Erythroblast (primary cell): ENCODE data around the gene MAST2.
"Not testable (repeated sequence)": the region's sequence is repeated elsewhere in the genome, so short reads cannot be mapped to it uniquely, and the experiment has no call there.

ENCODE experiments used
- DNase-seq, 2 experiments: peaks; one replicate each; lab custom pipeline; 2025; lab: John Stamatoyannopoulos, UW
- GATA1 ChIP-seq: IDR thresholded peaks from 2 replicates; pipeline ENCODE4 v1.6.1; 2011; ENCODE audit warnings: low read depth, mild to moderate bottlenecking, control low read depth, low read length, moderate library complexity
- POLR2A ChIP-seq: IDR thresholded peaks from 2 replicates; pipeline ENCODE4 v1.6.1; 2011; ENCODE audit warnings: mild to moderate bottlenecking, low read length

MAST2 gene

DNA sequence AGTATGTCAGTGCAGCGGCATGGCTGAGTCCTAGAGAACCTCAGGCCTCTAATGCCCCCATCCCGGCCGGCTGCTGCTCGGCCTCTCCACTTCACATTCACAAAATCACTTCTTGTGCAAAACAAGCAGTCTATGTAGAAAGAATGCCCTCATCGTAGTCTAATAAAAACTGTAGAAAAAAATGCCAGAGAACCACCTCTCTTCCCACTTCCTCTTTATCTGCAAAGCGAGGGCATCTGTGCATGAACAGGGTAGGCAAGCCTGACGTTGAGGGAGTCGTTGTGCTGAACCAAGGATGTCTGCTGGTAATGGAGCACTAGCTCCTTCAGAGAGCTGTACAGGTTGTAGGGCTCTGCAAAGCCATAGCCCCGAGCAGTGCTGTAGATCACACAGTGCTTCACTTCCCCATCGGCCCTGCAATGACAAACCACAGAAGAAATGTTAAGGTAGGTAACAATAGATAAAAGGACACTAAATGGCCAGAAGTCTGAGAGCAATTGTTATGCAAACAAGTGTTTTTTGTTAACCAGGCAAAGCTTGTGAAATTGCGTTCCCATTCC is 240.1 kb downstream of the MAST2 start:
- TF ChIP-seq POLR2A (no peak), GATA1 (no peak)
- no peak for DNase-seq

DNA sequence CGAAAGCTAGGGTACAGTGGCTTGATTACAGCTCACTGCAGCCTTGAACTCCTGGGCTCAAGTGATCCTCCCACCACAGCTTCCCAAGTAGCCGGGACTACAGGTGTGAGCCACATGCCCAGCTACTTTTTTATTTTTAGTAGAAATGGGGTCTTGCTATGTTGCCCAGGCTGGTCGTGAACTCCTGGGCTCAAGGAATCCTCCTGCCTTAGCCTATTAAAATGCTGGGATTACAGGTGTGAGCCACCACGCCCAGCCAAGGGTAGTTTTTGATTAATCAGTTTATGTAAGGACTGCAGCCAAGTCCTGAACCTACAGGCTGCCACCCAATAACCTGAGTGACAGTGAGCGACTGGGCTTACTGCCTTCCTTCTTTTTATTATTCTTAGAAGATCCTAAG is 240.7 kb downstream of the MAST2 start:
- TF ChIP-seq POLR2A: no peak
- TF ChIP-seq GATA1: no peak
- DNase-seq: no peak

DNA sequence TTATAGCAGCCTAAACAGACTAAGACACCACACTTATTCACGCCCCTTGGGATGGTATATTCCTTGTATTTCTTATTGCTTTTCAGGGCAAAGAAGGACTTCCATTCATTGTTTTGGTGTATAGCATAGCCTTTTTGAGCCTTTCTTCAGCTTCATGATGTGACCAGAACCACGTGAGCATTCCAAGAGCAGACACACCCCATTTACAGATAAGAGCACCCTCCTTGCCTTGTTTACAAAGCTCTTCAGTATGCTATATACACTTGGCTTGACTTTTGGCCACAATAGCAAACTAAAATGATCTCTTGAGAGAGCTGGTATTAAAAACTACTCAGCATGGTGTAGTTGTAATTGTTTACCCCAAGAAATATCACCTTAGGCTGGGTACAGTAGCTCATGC is 250.3 kb downstream of the MAST2 start:
- peak; percentile 60 to 61 for DNase-seq
- TF ChIP-seq POLR2A (no peak), GATA1 (no peak)

DNA sequence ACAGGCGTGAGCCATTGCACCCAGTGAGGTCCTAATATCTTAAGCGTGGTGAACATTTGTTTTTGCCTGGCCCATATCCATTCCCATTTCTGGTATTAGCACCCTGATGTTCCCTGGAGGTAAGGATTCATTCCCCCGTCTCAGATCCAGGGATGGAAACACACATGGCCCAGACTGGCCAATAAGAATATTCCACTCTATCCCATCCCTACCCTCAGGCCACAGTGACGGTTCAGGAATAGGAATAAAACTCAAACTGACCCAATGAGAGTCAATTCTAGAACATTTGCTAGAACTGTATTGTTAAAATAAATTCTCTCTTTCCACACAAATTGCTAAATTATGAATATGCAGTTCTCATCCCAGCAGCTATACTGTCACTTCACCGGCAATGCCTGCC is 252.9 kb downstream of the MAST2 start:
- TF ChIP-seq POLR2A (no peak), GATA1 (no peak)
- DNase-seq: no peak

DNA sequence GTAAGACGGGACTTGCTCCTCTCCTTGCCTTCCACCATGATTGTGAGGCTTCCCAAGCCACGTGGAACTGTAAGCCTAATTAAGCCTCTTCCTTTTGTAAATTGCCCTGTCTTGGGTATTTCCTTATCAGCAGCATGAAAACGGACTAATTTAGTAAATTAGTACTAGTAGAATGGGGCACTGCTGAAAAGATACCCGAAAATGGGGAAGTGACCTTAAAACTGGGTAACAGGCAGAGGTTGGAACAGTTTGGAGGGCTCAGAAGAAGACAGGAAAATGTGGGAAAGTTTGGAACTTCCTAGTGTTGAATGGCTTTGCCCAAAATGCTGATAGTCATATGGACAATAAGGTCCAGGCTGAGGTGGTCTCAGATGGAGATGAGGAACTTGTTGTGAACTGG is 253.8 kb downstream of the MAST2 start:
- DNase-seq: not testable (repeated sequence)

DNA sequence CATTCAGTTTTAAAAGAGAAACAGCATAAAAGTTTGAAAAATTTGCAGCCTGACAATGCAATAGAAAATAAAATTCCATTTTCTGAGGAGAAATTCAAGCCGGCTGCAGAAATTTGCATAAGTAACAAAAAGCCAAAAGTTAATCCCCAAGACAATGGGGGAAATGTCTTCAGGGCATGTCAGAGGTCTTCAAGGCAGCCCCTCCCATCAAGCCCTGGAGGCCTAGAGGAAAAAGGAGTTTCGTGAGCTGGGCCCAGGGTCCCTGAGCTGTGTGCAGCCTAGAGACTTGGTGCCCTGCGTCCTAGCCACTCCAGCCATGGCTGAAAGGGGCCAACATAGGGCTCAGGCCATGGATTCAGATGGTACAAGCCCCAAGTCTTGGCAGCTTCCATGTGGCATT is 254.4 kb downstream of the MAST2 start:
- DNase-seq: no peak
- TF ChIP-seq GATA1 (no peak), POLR2A (no peak)

DNA sequence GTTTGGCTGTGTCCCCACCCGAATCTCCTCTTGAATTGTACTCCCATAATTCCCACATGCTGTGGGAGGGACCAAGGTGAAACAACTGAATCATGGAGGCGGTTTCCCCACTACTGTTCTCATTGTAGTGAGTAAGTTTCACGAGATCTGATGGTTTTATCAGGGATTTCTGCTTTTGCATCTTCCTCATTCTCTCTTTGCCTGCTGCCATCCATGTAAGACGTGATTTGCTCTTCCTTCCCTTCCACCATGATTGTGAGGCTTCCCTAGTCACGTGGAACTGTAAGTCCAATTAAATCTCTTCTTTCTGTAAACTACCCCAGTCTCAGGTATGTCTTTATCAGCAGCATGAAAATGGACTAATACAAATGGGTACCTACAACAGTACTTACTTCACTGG is 255.5 kb downstream of the MAST2 start:
- TF ChIP-seq GATA1 (no peak), POLR2A (no peak)
- DNase-seq: no peak

DNA sequence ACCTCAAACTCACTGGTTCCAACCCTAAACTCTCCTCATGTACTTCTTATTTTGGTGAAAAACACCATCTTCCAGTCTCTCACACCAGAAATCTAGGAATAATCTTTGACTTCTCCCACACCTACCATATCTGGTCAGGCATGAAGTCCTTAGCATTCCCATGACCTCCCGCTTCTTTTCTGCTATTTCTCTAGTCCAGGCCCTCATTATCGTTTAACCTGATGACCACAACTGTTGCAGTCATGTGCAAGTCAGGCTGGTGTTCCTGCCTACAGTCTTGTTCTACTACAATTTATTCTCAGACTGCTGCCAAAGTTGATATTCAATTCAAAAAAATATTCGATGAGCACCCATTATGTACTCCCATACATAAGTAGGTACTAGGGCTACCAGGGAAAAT is 257.7 kb downstream of the MAST2 start:
- TF ChIP-seq GATA1: no peak
- no peak for DNase-seq

DNA sequence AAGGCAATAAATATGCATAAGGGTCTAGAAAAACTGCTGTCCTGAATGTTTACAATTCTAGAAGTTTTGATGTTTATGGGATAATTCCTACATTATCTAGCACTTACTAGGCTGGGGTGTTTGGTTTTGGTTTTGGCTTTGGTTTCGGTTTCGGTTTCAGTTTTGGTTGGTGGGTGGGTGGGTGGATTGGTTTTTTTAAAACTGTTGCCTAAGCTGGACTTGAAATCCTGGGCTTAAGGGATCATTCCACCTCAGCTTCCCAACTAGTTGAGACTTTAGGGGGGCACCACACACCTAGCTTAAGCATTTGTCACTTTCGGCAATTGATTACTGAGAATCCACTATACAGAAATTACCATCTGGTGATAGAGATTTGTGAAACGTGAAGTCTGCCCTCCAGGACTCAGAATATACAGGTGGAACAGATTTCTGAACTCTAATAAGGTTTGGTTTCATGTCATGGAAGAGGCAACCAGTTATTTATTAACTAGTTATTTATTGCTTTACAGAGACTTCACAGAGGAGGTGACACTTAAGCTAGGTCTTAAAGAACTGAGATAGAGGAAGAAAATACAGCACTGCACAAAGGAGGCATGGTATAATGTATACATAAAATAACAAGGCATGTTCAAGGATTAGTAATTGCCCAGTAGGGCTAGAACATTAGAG is 259.4 kb downstream of the MAST2 start:
- no peak for TF ChIP-seq POLR2A
- no peak for TF ChIP-seq GATA1
- peak; percentile 28 to 62 for DNase-seq

DNA sequence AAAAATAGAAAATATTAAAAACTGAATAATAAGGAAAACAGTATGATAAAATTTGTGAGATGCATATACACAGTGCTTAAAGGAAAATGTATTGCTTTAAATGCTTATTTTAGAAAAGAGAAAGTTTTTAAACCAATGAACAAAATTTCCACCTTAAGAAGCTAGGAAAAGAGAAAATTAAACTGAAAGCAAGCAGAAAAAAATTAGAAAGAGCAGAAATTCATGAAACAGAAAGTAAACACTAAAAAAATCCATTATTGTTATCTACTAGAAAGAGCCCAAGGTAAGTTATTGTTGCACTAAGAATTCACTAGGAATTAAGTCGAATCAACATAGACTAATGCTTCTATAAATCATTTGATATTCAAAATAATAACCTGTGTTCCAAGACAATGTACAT is 261.3 kb downstream of the MAST2 start:
- TF ChIP-seq GATA1: no peak
- no peak for TF ChIP-seq POLR2A
- no peak for DNase-seq

DNA sequence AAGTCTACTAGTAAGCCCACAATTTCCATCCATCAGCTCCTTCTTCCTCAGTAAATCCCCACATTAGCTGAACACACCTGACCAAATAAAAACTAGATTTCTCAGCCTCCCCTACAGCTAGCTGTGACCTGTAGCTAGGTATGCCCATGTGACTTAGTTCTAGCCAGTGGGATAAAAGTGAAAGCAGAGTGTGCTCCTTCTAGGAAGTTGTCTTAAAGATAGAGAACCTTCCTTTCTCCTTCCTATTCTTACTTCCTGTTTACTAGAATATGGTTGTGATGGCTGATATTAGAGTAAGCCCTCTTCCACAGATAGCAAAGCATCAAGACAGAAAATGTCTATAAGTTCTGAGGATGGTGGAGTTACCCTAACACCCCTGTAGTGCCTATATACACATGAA is 262.0 kb downstream of the MAST2 start:
- DNase-seq: peak in 1 of 2 experiments; percentile 32
- no peak for TF ChIP-seq POLR2A
- no peak for TF ChIP-seq GATA1

DNA sequence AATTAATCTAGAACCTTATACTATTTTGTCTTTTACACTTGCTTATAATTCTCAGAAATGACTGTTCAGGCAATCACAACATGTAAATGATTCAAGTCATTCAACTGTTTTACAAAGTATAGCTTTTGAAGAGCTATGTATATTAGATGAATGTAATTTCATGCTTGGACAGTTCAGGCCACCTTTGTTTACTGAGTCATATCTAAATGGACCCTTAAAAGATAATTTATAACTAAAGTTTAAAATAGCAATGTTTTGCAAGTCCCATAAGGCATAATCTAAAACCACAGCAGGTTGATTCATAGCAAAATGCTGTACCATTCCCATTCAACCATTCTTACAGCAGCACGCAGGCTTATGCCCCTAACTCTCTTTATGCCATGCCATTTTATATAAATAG is 264.2 kb downstream of the MAST2 start:
- DNase-seq: no peak
- no peak for TF ChIP-seq POLR2A
- no peak for TF ChIP-seq GATA1

DNA sequence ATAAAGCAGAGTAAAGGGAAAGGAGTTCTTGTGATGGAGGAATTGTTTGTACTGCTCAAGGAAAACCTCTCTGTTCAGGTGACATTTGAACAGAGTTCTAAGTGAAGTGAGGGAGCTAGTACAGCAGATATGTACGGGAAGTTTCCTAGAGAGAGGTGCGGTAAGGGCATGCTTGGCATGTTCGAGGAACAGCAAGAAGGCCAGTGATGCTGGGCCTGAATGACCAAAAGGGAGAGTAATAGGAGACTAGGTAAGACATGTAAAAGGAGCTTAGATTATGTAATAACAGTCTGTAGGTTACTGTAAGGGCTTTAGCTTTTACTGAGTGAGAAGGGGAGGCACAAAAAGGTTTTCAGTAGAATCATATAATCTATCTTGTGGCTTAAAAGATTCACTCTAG is 265.1 kb downstream of the MAST2 start:
- TF ChIP-seq GATA1 (no peak), POLR2A (no peak)

DNA sequence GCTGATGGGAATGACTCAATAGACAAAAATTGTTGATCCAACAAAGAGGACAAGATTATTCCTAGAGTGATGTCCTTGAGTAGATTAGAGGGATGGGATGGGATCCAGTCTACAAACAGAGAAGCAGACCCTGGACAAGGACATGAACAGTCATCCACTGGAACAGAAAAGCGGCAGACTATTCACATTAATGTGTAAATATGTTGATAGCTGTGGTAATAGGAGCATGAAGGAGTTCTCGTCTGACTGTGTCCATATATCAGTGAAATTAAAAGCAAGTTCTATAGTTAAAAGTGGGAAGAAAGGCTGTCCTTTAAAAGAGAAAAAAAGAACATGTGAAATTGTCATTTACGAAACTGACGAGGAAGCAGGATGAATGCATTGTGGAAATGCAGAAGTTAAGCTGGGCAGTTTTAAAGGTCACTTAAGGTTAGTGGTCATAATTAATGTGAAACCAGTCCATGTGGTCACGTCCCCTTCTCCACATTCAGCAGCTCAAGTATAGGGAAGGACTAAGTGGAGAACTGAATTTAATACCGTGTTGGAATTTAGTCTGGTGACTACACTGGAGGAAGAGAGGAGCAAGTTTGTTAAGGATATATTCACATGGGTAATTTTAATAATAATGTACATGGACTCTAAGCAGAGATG is 266.9 kb downstream of the MAST2 start:
- DNase-seq: no peak
- TF ChIP-seq POLR2A (no peak), GATA1 (no peak)

More for the DNA sequence above, 265.1 kb downstream of the MAST2 start:
- no peak for DNase-seq

DNA sequence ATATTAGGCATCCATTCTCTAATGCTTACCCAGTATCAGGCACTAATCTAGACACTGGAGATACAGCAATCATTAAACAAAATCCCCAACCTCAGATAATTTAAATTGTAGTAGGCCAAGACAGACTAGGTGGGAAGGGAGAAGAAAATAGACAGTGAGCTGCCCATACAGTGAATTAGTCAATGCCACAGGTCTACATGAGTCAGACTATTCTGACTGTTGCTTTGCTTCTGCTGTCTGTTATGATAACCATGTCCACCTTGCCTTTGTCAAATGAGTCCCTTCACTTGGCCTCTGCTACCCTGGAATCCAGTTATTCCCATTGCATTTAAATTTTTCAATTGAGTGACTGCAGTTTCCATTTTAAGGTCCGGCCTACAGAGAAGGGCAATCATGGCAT is 269.6 kb downstream of the MAST2 start:
- TF ChIP-seq POLR2A (no peak), GATA1 (no peak)
- DNase-seq: no peak

DNA sequence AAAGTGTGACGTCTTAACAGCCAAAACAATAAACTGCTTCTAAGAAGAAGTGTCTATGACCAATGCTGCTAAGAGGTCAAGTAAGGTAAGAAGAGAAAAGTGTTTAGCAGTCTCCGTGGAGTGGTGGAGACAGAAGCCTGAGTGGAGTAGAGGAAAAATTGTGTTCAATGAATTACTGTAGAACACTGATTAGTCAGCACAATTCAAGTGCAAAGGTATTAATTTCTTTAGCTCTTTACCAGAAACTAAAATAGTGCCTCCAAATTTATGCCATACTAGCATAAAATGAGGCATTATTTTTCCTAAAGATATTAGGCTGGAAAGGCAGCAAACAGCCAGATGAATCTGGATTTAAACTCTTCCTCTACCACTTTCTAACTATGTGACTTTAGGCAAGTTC is 272.9 kb downstream of the MAST2 start:
- TF ChIP-seq GATA1 (no peak), POLR2A (no peak)
- no peak for DNase-seq
